GM23338 (cell line): ENCODE data around the gene CDH9. TPM values are rescaled to one million over a fixed set of nuclear protein-coding genes. Genes with fewer than 3 reads are reported as not detected.

Experiments
- ATAC-seq: fragments of 200-7000 bp; cut with Tn5 transposase; 3 replicates; pipeline ENCODE4 v1.9.1; 2020
- DNase-seq: peaks from one replicate; pipeline ENCODE4 v3.0.0-alpha.2; 2015; ENCODE audit warnings: low spot score
- H2AFZ ChIP-seq: fragments of 200-600 bp; sonication (generic); 2 replicates; pipeline ENCODE4 v1.8.0; 2016; ENCODE audit warnings: antibody characterized with exemption, mild to moderate bottlenecking, moderate library complexity
- H3F3A ChIP-seq: fragments of 200-600 bp; sonication (generic); replicated peaks from 2 replicates; pipeline ENCODE4 v1.8.0; 2017; ENCODE audit warnings: antibody characterized with exemption, mixed run types, low read depth
- H3K27ac ChIP-seq: fragments of 200-600 bp; sonication (generic); 2 replicates; pipeline ENCODE4 v1.6.1; 2016; ENCODE audit warnings: low read depth
- H3K27me3 ChIP-seq: fragments of 200-600 bp; sonication (generic); 2 replicates; pipeline ENCODE4 v1.8.0; 2016; ENCODE audit warnings: mild to moderate bottlenecking, mixed run types, moderate library complexity; ENCODE audit not compliant: insufficient read depth
- H3K36me3 ChIP-seq: fragments of 200-600 bp; sonication (generic); 2 replicates; pipeline ENCODE4 v1.8.0; 2016; ENCODE audit warnings: mild to moderate bottlenecking; ENCODE audit not compliant: insufficient read depth
- H3K4me1 ChIP-seq: fragments of 200-600 bp; sonication (generic); 2 replicates; pipeline ENCODE4 v1.8.0; 2016; ENCODE audit warnings: mild to moderate bottlenecking, moderate library complexity; ENCODE audit not compliant: insufficient read depth
- H3K4me2 ChIP-seq: fragments of 200-600 bp; sonication (generic); 2 replicates; pipeline ENCODE4 v1.7.1; 2017; ENCODE audit warnings: mixed run types
- H3K4me3 ChIP-seq: fragments of 200-600 bp; sonication (generic); 2 replicates; pipeline ENCODE4 v1.6.1; 2016; ENCODE audit warnings: mixed run types
- H3K79me2 ChIP-seq: fragments of 200-600 bp; sonication (generic); replicated peaks from 2 replicates; pipeline ENCODE4 v1.8.0; 2017; ENCODE audit warnings: mild to moderate bottlenecking; ENCODE audit not compliant: insufficient read depth
- H3K9me2 ChIP-seq: fragments of 200-600 bp; sonication (generic); 2 replicates; pipeline ENCODE4 v1.8.0; 2017; ENCODE audit not compliant: insufficient read depth
- H4K20me1 ChIP-seq: fragments of 200-600 bp; sonication (generic); replicated peaks from 2 replicates; pipeline ENCODE4 v1.8.0; 2017; ENCODE audit warnings: mild to moderate bottlenecking; ENCODE audit not compliant: insufficient read depth
- H3K27ac Mint-ChIP-seq: 2 replicates; pipeline ENCODE4 v1.8.0; 2020; ENCODE audit warnings: inconsistent platforms, mild to moderate bottlenecking, moderate library complexity, mixed read lengths
- H3K27me3 Mint-ChIP-seq: 3 replicates; pipeline ENCODE4 v1.8.0; 2022; ENCODE audit warnings: low read depth, mild to moderate bottlenecking, moderate library complexity, mixed read lengths, inconsistent platforms; ENCODE audit not compliant: insufficient read depth, poor library complexity
- H3K36me3 Mint-ChIP-seq: 3 replicates; pipeline ENCODE4 v1.8.0; 2021; ENCODE audit warnings: low read depth, mild to moderate bottlenecking, inconsistent platforms, moderate library complexity, mixed read lengths
- H3K4me1 Mint-ChIP-seq: 3 replicates; pipeline ENCODE4 v1.8.0; 2020; ENCODE audit warnings: mild to moderate bottlenecking, inconsistent platforms, mixed read lengths
- H3K4me3 Mint-ChIP-seq: 3 replicates; pipeline ENCODE4 v1.8.0; 2021; ENCODE audit warnings: moderate library complexity, mild to moderate bottlenecking, inconsistent platforms, mixed read lengths
- H3K9me3 Mint-ChIP-seq: 3 replicates; pipeline ENCODE4 v1.8.0; 2020; ENCODE audit warnings: moderate library complexity, mild to moderate bottlenecking, inconsistent platforms, mixed read lengths
- CREB1 ChIP-seq: fragments of 250-450 bp; sonication (Bioruptor Pico); IDR thresholded peaks from 2 replicates; pipeline ENCODE4 v1.5.0; 2020; ENCODE audit warnings: low read depth, mild to moderate bottlenecking, moderate library complexity
- EZH2phosphoT487 ChIP-seq: fragments of 200-600 bp; sonication (generic); IDR thresholded peaks from one replicate; pipeline ENCODE4 v1.8.1; 2018; ENCODE audit warnings: antibody characterized with exemption; ENCODE audit not compliant: unreplicated experiment
- JUNB ChIP-seq: IDR thresholded peaks from one replicate; pipeline ENCODE4 v1.6.1; 2016; ENCODE audit warnings: antibody characterized with exemption; ENCODE audit not compliant: unreplicated experiment
- POLR2AphosphoS5 ChIP-seq: IDR thresholded peaks from 2 replicates; pipeline ENCODE4 v1.6.1; 2016; ENCODE audit warnings: antibody characterized with exemption, low read depth
- REST ChIP-seq: IDR thresholded peaks from one replicate; pipeline ENCODE4 v1.6.1; 2018; ENCODE audit warnings: antibody characterized with exemption; ENCODE audit not compliant: unreplicated experiment
- ZNF114 ChIP-seq: fragments of 250-450 bp; sonication (Bioruptor Pico); IDR thresholded peaks from 2 replicates; pipeline ENCODE4 v1.5.0; 2020; ENCODE audit warnings: mild to moderate bottlenecking, moderate library complexity
- polyA plus RNA-seq: library from polyadenylated mRNA; unstranded; fragments of >200 nt; fragmentation: Nextera tagmentation; extraction: Ambion mirVana; gene quantifications from 2 replicates; pipeline ENCODE4 v1.2.1, GENCODE V29; 2016
- total RNA-seq: library from RNA; depleted of rRNA; stranded (reverse); fragments of >200 nt; shearing (Covaris generic); gene quantifications from 2 replicates; pipeline ENCODE4 v1.2.3, GENCODE V29; 2014
- TF ChIP-seq, protein P1 (sequence below): IDR thresholded peaks from 2 replicates; pipeline ENCODE4 v1.6.1; 2016; ENCODE audit warnings: antibody characterized with exemption

The CDH9 gene
- total and polyA plus RNA-seq, 2 experiments from 2014 or later, result 0.26 to 0.31 TPM

- TF ChIP-seq REST (no peak), ZNF114 (no peak)
These were observed 95.9 kb downstream of the CDH9 start (continued) for GRCh38 chr5:26942481-26942880.

- no peak for TF ChIP-seq CREB1 (CRISPR knock-in tag)
- no peak overlapping the region for H3K4me3 ChIP-seq
- H3K36me3 ChIP-seq, result no peaks in the 10 kb centered on the region
- no peak overlapping the region for H2AFZ ChIP-seq
- no peaks in the 10 kb centered on the region; the same call in 2 of the 3 replicates for H3K4me1 Mint-ChIP-seq
- H3K4me1 ChIP-seq, result no peaks in the 10 kb centered on the region
- DNase-seq (no peak), ATAC-seq (no peak)
- H3K9me3 Mint-ChIP-seq, result no peaks in the 10 kb centered on the region
- no peaks in the 10 kb centered on the region for H3K79me2 ChIP-seq
- H3K4me3 Mint-ChIP-seq, result no peak overlapping the region
- no peaks in the 10 kb centered on the region for H3K9me2 ChIP-seq
- H3K36me3 Mint-ChIP-seq, result no peaks in the 10 kb centered on the region
- H3K27me3 ChIP-seq, result no peaks in the 10 kb centered on the region
- H3K27me3 Mint-ChIP-seq, result no peaks in the 10 kb centered on the region
- H4K20me1 ChIP-seq, result no peaks in the 10 kb centered on the region
- no peak overlapping the region for H3K4me2 ChIP-seq
- 0 out of 2 replicates have a peak overlapping the region, but pooled peaks have one; percentile 9 for H3K27ac Mint-ChIP-seq
- H3K27ac ChIP-seq, result no peak overlapping the region
- no peaks in the 10 kb centered on the region for H3F3A ChIP-seq
These were observed 97.4 kb downstream of the CDH9 start for GRCh38 chr5:26940994-26941393.

- H3K4me2 ChIP-seq, result no peak overlapping the region
- peaks cover 6% of the 10 kb centered on the region; the same call in 2 of the 3 replicates for H3K9me3 Mint-ChIP-seq
- H3K9me2 ChIP-seq, result 0 out of 2 replicates have a peak, but pooled peaks cover 7% of the 10 kb centered on the region
- no peaks in the 10 kb centered on the region for H3K27me3 ChIP-seq
- no peak overlapping the region for H3K27ac ChIP-seq
- DNase-seq (no peak), ATAC-seq (no peak)
- H3K27ac Mint-ChIP-seq, result no peak overlapping the region
- H3K36me3 ChIP-seq, result no peaks in the 10 kb centered on the region
- H2AFZ ChIP-seq, result no peak overlapping the region
- no peaks in the 10 kb centered on the region for H3K79me2 ChIP-seq
- no peak overlapping the region for H3K4me3 ChIP-seq
- no peaks in the 10 kb centered on the region for H3K4me1 ChIP-seq
- H3K4me1 Mint-ChIP-seq, result no peaks in the 10 kb centered on the region
- H3K27me3 Mint-ChIP-seq, result no peaks in the 10 kb centered on the region
- H3K4me3 Mint-ChIP-seq, result no peak overlapping the region
- no peaks in the 10 kb centered on the region for H3K36me3 Mint-ChIP-seq
- H4K20me1 ChIP-seq, result no peaks in the 10 kb centered on the region
- no peaks in the 10 kb centered on the region for H3F3A ChIP-seq
- TF ChIP-seq POLR2AphosphoS5 (no peak), REST (no peak), EZH2phosphoT487 (no peak), CREB1 (CRISPR knock-in tag) (no peak), JUNB (no peak)
- TF ChIP-seq, protein P1, sequence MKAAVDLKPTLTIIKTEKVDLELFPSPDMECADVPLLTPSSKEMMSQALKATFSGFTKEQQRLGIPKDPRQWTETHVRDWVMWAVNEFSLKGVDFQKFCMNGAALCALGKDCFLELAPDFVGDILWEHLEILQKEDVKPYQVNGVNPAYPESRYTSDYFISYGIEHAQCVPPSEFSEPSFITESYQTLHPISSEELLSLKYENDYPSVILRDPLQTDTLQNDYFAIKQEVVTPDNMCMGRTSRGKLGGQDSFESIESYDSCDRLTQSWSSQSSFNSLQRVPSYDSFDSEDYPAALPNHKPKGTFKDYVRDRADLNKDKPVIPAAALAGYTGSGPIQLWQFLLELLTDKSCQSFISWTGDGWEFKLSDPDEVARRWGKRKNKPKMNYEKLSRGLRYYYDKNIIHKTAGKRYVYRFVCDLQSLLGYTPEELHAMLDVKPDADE, result no peak
These were observed 106.1 kb downstream of the CDH9 start for GRCh38 chr5:26932238-26932637.
